NCI-H460 (cell line): ENCODE results near the gene GH1. TPM values are rescaled to one million over a fixed set of nuclear protein-coding genes. Genes with fewer than 3 reads are reported as not detected.
"Not testable (repeated sequence)": the region's sequence is repeated elsewhere in the genome, so short reads cannot be mapped to it uniquely, and the experiment has no call there.

Experiments used
- DNase-seq: peaks from one replicate; pipeline ENCODE4 v3.0.0-alpha.2; 2016; ENCODE audit warnings: low read depth; ENCODE audit errors: extremely low read depth
- polyA plus RNA-seq: library from polyadenylated mRNA; depleted of rRNA; stranded (reverse); fragments of >200 nt; gene quantifications from 2 replicates; pipeline ENCODE4 v1.2.3, GENCODE V29; 2014; cell fraction: nucleus; rRNA removed
- total RNA-seq: library from RNA; depleted of rRNA; stranded (reverse); fragments of >200 nt; shearing (Covaris generic); gene quantifications from 2 replicates; pipeline ENCODE4 v1.2.3, GENCODE V29; 2014; rRNA removed

Gene GH1
- not detected in 2 replicates for total RNA-seq
- not detected in 2 replicates for polyA plus RNA-seq

DNA sequence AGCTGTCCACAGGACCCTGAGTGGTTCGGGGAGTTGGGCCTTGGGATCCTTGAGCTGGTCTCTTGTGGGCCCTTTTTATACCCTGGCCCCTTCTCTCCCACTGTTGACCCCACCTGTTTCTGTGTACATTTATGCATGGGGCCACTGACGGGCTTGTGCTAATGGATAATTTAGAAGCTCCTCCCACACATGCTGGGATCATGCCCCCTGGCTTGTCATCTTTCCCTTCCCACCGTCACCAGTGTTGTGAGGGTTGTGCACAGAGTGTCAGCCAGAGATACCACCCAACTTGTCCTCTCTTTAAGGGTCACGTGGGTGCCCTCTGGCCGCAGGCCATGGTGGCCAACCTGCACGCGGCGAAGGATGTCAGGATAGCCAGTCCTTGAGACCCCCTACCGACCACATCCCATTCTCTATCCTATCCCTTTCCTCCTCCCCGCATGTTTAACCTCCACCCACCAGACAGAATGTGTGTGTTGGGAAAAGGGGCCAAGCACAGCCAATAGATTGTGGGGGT, at the start of gene GH1:
Gene GH1, minus strand, starts transcription at position 51 of the 517 bp plus-strand sequence. CDS start 63 bp downstream, outside the sequence.
- not testable (repeated sequence) for DNase-seq

GRCh38 chr17:63967953-63968352, 49.3 kb upstream of the GH1 start:
- no peak for DNase-seq

DNA sequence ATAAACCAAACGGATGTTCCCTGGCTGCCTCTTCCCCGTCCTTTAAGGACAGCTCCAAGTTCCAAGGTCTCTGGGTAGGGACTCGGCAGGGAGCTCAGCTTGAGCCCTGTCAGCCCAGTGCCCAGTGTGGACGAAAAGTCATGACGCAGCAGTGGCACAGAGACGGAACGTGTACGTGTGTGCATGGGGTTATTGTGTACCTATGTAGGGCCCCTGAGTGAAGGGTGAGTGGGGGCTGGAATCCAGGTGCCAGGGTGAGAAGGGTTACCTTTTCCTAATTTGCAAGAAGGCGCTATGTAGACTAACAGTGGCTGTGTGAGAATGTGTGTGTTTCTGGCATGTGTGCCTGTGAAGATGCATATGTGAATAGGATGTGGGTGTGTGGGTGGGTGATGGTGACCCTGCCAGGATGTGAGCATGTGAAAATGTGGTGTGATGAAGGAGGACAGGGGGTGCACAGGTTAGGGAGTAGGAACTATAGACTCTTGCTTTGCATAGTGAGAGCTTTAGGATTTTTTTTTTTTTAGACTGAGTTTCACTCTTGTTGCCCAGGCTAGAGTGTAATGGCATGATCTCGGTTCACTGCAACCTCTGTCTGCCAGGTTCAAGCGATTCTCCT, 48.1 kb upstream of the GH1 start:
- no peak for DNase-seq

DNA sequence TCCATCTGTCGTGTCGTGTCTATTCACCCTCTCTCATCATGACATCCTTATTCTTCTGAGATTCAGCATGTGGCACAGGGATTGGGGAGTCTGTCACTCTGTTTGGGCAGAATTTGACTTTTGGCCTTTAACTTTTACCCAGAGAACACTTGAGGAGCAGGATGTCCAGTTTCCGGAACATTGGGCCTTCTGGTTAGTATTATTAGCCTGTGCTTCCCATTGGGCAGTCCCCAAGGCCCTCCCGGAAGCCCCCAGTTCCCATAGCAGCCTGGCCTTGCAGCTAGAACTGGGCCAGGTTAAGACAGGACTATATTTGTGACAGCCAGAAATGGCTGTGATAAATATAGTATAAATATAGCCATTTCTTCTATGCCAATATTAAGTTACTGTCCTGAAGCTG, 44.5 kb upstream of the GH1 start:
- no peak for DNase-seq

GRCh38 chr17:63962298-63962744, 43.7 kb upstream of the GH1 start:
- no peak for DNase-seq

GRCh38 chr17:63961355-63962212, 42.9 kb upstream of the GH1 start:
- peak; percentile 78 for DNase-seq

DNA sequence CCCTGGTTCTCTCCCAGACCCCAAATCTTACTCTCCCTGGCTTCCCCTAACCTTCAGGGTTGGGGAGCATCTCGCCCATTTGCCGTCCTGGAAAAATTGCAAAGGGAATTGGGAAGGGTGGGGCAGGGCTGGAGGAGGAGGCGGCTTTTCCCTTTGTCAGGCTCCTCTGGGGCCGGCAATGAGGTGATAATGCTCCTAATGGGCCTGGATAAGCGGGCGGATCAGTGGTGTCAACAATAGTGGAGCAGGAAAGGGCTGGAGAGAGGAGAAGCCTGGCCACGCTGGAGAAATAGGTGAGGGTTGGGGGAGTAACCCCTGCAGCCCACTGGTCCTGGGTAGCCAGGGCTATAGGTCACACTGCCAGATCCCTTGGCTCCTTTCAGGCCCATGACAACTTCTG, 41.8 kb upstream of the GH1 start:
- no peak for DNase-seq

DNA sequence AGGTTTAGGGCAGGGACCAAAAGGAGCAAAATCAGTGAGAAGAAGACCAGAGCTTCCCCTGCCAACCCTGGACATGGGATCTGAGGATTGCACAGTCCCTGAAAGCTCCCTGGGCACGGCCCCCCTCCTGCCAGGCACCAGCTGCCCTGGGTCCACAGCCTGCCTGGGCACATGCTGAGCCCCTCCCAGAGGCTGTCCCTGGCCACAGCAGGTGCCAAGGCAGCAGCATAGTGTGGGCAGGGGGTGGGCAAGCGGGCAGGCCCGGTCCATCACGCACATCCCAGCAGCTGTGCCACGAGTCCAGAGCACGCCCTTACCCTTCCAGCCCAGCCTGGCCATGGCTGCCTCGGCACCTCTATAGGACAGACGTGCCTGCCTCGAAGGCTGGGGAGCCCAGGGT, 41.4 kb upstream of the GH1 start:
- DNase-seq, result no peak

DNA sequence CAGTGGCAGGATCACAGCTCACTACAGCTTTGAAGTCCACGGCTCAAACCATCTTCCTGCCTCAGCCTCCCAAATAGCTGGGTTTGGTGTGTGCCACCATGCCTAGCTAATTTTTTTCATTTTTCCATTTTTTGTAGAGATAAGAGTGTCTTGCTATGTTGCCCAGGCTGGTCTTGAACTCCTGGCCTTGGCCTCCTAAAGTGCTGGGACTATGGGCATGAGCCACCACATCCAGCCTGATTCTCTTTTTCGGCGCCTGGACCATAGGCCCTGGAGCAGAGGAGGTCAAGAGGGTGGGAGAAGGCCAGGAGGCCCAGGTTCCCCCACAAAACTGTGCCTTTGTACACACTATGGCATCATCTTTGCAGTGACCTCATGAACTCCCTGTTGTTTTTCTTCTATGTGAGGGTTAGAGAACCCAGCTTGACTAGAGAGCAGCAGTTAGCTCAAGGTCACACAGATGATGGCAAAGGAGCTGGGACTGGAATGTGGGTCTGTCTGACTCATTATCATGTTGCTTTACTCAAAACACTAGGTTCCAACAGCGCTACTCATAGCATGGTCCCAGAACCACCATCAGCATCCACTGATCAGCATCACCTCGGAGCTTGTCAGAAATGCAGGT, 37.8 kb upstream of the GH1 start:
- no peak for DNase-seq

GRCh38 chr17:63955791-63956190, 37.2 kb upstream of the GH1 start:
- no peak for DNase-seq

DNA sequence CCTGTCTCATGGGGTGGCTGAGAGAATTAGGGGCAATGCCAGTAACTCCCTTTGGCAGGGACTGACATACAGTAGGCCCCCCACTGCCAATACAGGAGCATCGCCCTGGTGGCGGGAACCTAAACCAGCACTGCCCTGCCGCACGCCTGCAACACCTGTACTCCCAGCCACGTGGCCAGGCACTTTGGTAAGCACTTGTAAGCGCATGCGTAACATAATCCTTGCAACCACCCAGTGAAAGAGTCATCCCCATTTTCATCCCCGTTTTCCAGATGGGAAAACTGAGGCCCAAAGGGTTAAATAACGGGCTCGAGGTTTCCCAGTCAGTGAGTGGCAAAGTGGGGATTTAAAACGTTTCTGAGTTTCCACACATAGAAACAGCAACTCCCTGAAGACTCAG, 36.6 kb upstream of the GH1 start:
- no peak for DNase-seq

DNA sequence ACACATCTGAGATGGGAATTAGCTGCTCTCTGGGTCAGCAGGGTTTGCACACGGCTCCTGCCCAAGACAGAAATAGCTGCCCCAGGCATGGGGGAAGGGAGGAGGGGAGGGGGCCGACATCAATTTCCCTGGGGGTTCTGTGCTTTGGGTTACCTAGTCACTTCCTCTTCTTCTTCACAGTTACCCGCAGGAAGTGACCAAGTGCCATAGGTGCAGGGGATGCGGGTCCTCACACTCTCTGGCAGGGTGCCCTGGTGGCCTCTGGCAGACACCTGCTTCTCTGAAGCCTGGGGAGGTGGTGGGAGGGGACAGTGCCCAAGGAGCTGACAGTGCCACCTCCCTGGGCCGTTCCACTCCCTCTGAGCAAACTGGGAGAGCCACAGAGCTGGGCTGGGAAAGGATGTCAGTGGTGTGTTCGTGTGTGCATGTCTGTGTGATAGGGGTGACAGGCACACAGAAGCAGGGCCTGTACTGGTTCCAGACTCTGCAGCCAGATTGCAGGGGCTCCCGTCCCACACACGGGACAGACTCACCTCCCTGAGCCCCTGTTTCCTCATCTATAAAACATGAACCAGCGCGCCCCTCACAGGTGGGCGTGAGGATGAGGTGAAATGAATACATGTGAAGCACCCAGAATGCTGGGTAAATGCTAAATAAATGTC, 35.9 kb upstream of the GH1 start:
- DNase-seq, result no peak

DNA sequence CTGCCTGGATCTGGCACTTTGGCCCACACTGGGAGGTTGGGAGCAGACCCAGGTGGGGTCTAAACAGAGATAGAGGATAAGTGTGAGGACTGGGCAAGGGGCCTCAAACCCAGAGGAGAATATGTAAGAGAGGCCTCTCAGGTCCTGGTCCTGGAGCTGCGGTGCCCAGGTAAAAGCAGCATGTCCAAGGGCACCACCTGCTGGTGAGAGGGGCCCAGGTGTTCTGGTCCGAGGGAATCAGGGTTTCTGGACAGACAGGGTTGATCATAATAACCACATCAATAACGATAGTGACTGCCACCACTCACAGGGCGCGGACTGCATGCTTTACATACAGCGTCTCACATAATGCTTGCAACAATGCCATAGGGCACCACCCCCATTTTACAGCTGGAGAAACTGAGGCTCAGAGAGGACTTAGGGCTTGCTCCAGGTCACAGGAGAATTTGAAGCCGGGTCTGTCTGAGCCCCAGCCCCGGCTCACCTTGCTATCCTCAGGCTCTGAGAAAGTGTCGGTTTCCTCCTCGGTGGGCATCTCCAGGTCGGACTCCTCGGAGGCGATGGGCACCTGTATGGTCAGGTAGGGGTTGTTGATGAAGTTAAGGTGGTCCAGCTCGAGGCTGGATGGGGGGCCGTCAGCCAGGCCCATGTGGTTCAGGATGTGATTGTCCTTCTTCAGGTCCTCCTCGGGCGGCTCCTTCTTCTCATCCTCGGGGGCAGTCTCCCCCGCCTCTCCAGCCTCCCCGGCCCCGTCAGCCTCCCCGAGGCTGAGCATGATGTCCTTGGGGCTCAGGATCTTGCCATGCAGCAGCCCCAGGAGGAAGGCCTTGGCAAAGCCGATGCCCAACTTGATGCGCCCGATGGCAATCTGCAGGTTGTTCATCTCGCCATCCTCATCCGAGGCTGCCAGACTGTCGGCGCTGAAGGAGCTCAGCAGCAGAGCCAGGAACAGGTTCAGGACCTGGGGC, 32.6 kb upstream of the GH1 start:
- no peak for DNase-seq

- DNase-seq, result no peak
Measured at GRCh38 chr17:63949576-63950250, 31.1 kb upstream of the GH1 start.

GRCh38 chr17:63948521-63948920, 29.9 kb upstream of the GH1 start:
- DNase-seq, result no peak

- DNase-seq, result no peak
Measured at GRCh38 chr17:63947711-63948330, 29.2 kb upstream of the GH1 start.

- DNase-seq, result peak; percentile 45
Measured at GRCh38 chr17:63946440-63947363, 28.1 kb upstream of the GH1 start.
